GM12864 (cell line): ENCODE data around the gene OGDHL.
"Not testable (repeated sequence)": the region's sequence is repeated elsewhere in the genome, so short reads cannot be mapped to it uniquely, and the experiment has no call there.

Experiments used
- DNase-seq: peaks from one replicate; pipeline ENCODE4 v3.0.0-alpha.2; 2011; ENCODE audit warnings: low read depth
- H3K4me3 ChIP-seq: 2 replicates; pipeline ENCODE4 v1.5.1; 2011; ENCODE audit warnings: mild to moderate bottlenecking, low read depth, low read length, control low read depth
- TF ChIP-seq, protein P1 (sequence below): IDR thresholded peaks from 2 replicates; pipeline ENCODE4 v1.5.1; 2011; ENCODE audit warnings: low read depth, mild to moderate bottlenecking, moderate library complexity, low read length, control low read depth, inconsistent platforms; ENCODE audit errors: missing control alignments

The OGDHL gene

GRCh38 chr10:49734676-49735075 is 27.4 kb downstream of the OGDHL start:
- TF ChIP-seq, protein P1, sequence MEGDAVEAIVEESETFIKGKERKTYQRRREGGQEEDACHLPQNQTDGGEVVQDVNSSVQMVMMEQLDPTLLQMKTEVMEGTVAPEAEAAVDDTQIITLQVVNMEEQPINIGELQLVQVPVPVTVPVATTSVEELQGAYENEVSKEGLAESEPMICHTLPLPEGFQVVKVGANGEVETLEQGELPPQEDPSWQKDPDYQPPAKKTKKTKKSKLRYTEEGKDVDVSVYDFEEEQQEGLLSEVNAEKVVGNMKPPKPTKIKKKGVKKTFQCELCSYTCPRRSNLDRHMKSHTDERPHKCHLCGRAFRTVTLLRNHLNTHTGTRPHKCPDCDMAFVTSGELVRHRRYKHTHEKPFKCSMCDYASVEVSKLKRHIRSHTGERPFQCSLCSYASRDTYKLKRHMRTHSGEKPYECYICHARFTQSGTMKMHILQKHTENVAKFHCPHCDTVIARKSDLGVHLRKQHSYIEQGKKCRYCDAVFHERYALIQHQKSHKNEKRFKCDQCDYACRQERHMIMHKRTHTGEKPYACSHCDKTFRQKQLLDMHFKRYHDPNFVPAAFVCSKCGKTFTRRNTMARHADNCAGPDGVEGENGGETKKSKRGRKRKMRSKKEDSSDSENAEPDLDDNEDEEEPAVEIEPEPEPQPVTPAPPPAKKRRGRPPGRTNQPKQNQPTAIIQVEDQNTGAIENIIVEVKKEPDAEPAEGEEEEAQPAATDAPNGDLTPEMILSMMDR, result no peak
- DNase-seq, result no peak
- no peak overlapping the region for H3K4me3 ChIP-seq

DNA sequence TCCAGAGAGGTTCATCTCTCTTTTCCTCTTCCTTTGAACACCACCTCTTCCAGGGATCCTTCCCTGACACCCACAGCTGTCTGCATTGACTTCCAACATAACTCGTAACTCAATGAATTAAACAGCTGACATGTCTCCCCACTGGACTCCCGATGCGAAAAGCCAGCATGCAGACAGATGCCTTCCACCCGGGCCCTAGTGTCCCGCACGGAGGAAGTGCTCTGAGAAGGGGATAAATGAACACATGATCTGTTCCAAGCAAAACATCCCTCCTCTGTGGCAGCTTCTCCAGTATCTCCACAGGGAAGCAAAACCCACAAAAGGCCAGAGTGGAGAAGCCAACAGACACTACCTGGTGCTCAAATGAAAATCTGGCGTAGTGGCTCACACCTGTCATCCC is 28.3 kb downstream of the OGDHL start:
- TF ChIP-seq, protein P1, result no peak

GRCh38 chr10:49726593-49726992 is 35.5 kb downstream of the OGDHL start:
- DNase-seq, result no peak
- H3K4me3 ChIP-seq, result no peak overlapping the region
- TF ChIP-seq, protein P1, result no peak

More for the DNA sequence above, 28.3 kb downstream of the OGDHL start:
- DNase-seq, result no peak
- H3K4me3 ChIP-seq, result no peak overlapping the region

GRCh38 chr10:49715157-49715556 is 47.0 kb downstream of the OGDHL start:
- not testable (repeated sequence) for DNase-seq

GRCh38 chr10:49713266-49713665 is 48.9 kb downstream of the OGDHL start:
- no peak for DNase-seq
- H3K4me3 ChIP-seq, result no peak overlapping the region
- TF ChIP-seq, protein P1, result no peak

More at GRCh38 chr10:49715157-49715556, 47.0 kb downstream of the OGDHL start:
- not testable (repeated sequence) for H3K4me3 ChIP-seq

DNA sequence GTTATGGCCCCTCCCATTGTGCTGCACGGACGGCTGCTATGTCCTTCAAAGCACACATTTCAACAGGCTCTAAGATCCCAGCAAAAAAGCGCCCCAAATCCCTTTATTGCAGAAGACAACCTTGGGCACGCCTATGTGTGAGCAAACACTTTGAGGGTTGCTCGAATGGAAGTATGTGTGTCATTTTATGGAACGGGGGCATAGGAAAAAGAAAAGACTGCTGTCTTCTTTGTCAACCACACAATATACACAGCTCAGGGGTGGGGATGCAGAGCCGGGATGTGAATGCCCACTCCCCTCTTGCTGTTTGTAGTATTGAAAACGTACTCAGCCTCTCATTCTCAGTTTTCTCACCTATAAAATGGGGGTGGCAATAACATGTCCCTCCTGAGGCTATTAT is 50.6 kb downstream of the OGDHL start:
- no peak for DNase-seq
- H3K4me3 ChIP-seq, result no peak overlapping the region
- TF ChIP-seq, protein P1, result no peak

- H3K4me3 ChIP-seq, result no peak overlapping the region
- TF ChIP-seq, protein P1, result no peak
- no peak for DNase-seq
Measured at GRCh38 chr10:49710966-49711365, 51.2 kb downstream of the OGDHL start.
